ENCODE results near the gene LRRC45.

- TF ChIP-seq POLR2A (IDR thresholded peaks at IDR 0.05): no peak
- TF ChIP-seq CTCF (IDR thresholded peaks at IDR 0.05): no peak
These were observed 11.4 kb upstream of the LRRC45 start for GRCh38 chr17:82011617-82012187.
